WTC11 (cell line): ENCODE measurements around the gene RIMBP2. TPM values are rescaled to one million over a fixed set of nuclear protein-coding genes. Genes with fewer than 3 reads are reported as not detected.

Source experiments
- ATAC-seq: fragments of 200-7000 bp; cut with Tn5 transposase; 2 replicates; pipeline ENCODE4 v1.10.0; 2021; ENCODE audit warnings: mild to moderate bottlenecking, moderate library complexity
- CTCF ChIA-PET: fragments of 300-600 bp; sonication (Branson Sonifier 250); formaldehyde crosslinking; loops from one replicate; lab custom pipeline; 2021; ENCODE audit warnings: antibody characterized with exemption; lab: Charles Lee
- POLR2A ChIA-PET: fragments of 350-600 bp; sonication (Branson Sonifier 250); formaldehyde crosslinking; loops from one replicate; lab custom pipeline; 2021; ENCODE audit warnings: antibody characterized with exemption; lab: Charles Lee
- DNase-seq: peaks from one replicate; pipeline ENCODE4 v3.0.0; 2021; ENCODE audit warnings: low spot score
- H3K27ac Mint-ChIP-seq: 2 replicates; pipeline ENCODE4 v1.8.0; 2021; ENCODE audit warnings: mixed read lengths
- H3K27me3 Mint-ChIP-seq: 2 replicates; pipeline ENCODE4 v1.8.0; 2021; ENCODE audit warnings: low read depth, mild to moderate bottlenecking, moderate library complexity, mixed read lengths
- H3K36me3 Mint-ChIP-seq: 2 replicates; pipeline ENCODE4 v1.8.0; 2021; ENCODE audit warnings: mixed read lengths
- H3K4me1 Mint-ChIP-seq: 2 replicates; pipeline ENCODE4 v1.8.0; 2022; ENCODE audit warnings: mixed read lengths
- H3K4me3 Mint-ChIP-seq: 2 replicates; pipeline ENCODE4 v1.8.0; 2021; ENCODE audit warnings: mild to moderate bottlenecking, moderate library complexity, mixed read lengths
- H3K9me3 Mint-ChIP-seq: 2 replicates; pipeline ENCODE4 v1.8.0; 2021; ENCODE audit warnings: mixed read lengths
- ATF1 ChIP-seq: sonication (generic); formaldehyde crosslinking; IDR thresholded peaks from 2 replicates; pipeline ENCODE4 v1.8.1; 2023; ENCODE audit warnings: mild to moderate bottlenecking, moderate library complexity, missing genetic modification reagents
- CREM ChIP-seq: sonication (generic); formaldehyde crosslinking; IDR thresholded peaks from 2 replicates; pipeline ENCODE4 v1.8.1; 2022; ENCODE audit warnings: mild to moderate bottlenecking, missing genetic modification reagents, moderate library complexity
- FOXJ3 ChIP-seq: sonication (generic); formaldehyde crosslinking; IDR thresholded peaks from 2 replicates; pipeline ENCODE4 v1.9.0; 2021; ENCODE audit warnings: missing genetic modification reagents, mild to moderate bottlenecking, borderline replicate concordance
- FOXK1 ChIP-seq: sonication (generic); formaldehyde crosslinking; IDR thresholded peaks from 2 replicates; pipeline ENCODE4 v1.8.0; 2022; ENCODE audit warnings: mild to moderate bottlenecking, moderate library complexity, missing genetic modification reagents
- GABPB1 ChIP-seq: sonication (generic); formaldehyde crosslinking; IDR thresholded peaks from 2 replicates; pipeline ENCODE4 v1.8.1; 2023; ENCODE audit warnings: mild to moderate bottlenecking, missing genetic modification reagents
- MXD4 ChIP-seq: fragments of 250-450 bp; sonication (Bioruptor Pico); IDR thresholded peaks from 2 replicates; pipeline ENCODE4 v1.8.0; 2021; ENCODE audit warnings: mild to moderate bottlenecking, moderate library complexity, borderline replicate concordance
- NFE2L1 ChIP-seq: sonication (generic); formaldehyde crosslinking; IDR thresholded peaks from 2 replicates; pipeline ENCODE4 v1.8.1; 2023; ENCODE audit warnings: missing genetic modification reagents
- PRRX2 ChIP-seq: fragments of 250-450 bp; sonication (Bioruptor Pico); IDR thresholded peaks from 2 replicates; pipeline ENCODE4 v1.8.0; 2021; ENCODE audit warnings: mild to moderate bottlenecking
- RELA ChIP-seq: sonication (generic); formaldehyde crosslinking; IDR thresholded peaks from 2 replicates; pipeline ENCODE4 v1.8.1; 2022; ENCODE audit warnings: missing genetic modification reagents, mild to moderate bottlenecking, borderline replicate concordance
- SMAD4 ChIP-seq: sonication (generic); formaldehyde crosslinking; IDR thresholded peaks from 2 replicates; pipeline ENCODE4 v1.8.0; 2022; ENCODE audit warnings: mild to moderate bottlenecking, missing genetic modification reagents
- TCF7 ChIP-seq: sonication (generic); formaldehyde crosslinking; IDR thresholded peaks from 2 replicates; pipeline ENCODE4 v1.8.0; 2022; ENCODE audit warnings: mild to moderate bottlenecking, low read depth, missing genetic modification reagents, moderate library complexity
- ZNF263 ChIP-seq: sonication (generic); formaldehyde crosslinking; IDR thresholded peaks from 2 replicates; pipeline ENCODE4 v1.8.1; 2022; ENCODE audit warnings: low read depth, mild to moderate bottlenecking, moderate library complexity, missing genetic modification reagents
- ZNF396 ChIP-seq: fragments of 250-450 bp; sonication (Bioruptor Pico); IDR thresholded peaks from 2 replicates; pipeline ENCODE4 v1.8.0; 2021; ENCODE audit warnings: mild to moderate bottlenecking, moderate library complexity, borderline replicate concordance
- ZNF671 ChIP-seq: fragments of 250-450 bp; sonication (Bioruptor Pico); IDR thresholded peaks from 2 replicates; pipeline ENCODE4 v1.8.0; 2021; ENCODE audit warnings: mild to moderate bottlenecking
- total RNA-seq: library from RNA; stranded (reverse); gene quantifications from 3 replicates; pipeline ENCODE4 v1.2.3, GENCODE V29; 2021
- TF ChIP-seq, protein P1 (sequence below): sonication (generic); formaldehyde crosslinking; IDR thresholded peaks from 2 replicates; pipeline ENCODE4 v1.8.1; 2023; ENCODE audit warnings: mild to moderate bottlenecking, missing genetic modification reagents
- TF ChIP-seq, protein P2 (sequence below): sonication (generic); formaldehyde crosslinking; IDR thresholded peaks from 2 replicates; pipeline ENCODE4 v1.8.1; 2023; ENCODE audit warnings: mild to moderate bottlenecking, missing genetic modification reagents, moderate library complexity

Gene RIMBP2
- total RNA-seq, 1 experiment from 2014 or later = 2.6 TPM

DNA sequence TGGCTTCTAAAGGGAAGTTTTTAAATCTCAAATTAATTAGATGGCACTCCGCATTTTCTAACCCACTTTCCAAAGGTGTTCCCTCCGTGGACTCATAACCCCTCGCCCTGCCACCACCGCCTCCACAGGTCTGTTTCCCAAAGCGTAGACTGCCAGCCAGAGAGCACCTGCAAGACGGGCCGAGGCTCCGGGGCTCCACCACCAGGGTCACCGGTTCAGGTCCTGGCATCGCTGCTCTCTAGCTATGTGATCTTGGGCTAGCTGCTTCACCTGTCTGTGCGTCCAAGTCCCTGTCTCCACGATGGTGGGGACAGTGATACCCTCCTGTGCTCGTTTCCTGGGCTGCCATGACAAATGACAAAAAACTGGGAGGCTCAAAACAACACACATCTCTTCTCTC is 11.5 kb downstream of the RIMBP2 start:
- no peak overlapping the region for H3K4me3 Mint-ChIP-seq
- CTCF ChIA-PET = interaction anchor here (1.7 kb wide), 1 partner anchor 44 kb away, joined by 4 read pairs; no protein-coding TSS in a partner anchor

DNA sequence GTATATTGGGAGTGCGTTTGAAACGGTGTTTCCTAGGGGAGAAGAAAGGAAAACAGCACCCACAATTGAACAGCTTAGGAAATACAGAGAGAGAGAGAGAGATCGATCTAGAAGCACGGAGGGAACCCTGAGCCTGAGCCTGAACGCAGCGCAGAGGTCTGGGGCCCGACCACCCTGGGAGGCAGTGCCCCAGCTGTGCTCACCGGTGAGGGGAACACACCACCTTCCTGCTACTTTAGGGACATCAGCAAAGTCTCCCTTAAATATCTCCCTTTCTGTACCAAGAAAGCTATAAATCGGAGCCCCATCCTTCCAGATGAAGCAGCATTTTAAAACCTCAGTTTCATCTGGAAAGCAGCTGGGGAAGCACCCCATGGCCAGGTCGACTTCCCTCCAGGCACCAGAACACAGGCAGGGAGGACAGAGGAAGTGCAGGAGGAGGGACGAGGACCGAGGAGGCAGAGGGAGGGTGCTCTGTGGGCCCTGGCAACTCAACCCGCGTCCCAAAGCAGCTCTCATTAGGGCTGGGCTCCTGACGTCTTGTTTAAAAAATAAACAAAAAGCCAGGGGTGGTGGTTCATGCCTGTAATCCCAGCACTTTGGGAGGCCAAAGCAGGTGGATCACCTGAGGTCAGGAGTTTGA is 12.2 kb downstream of the RIMBP2 start:
- ATAC-seq (no peak), DNase-seq (no peak)
- Mint-ChIP-seq H3K27me3 (no peaks in the 10 kb centered on the region; the same call in 1 of the 2 replicates), H3K27ac (no peak overlapping the region), H3K9me3 (no peaks in the 10 kb centered on the region), H3K4me1 (peaks cover 16% of the 10 kb centered on the region), H3K36me3 (no peaks in the 10 kb centered on the region), H3K4me3 (no peak overlapping the region)
- ChIA-PET CTCF (interaction anchor here (1.0 to 1.7 kb wide), 2 partner anchors 14 to 44 kb away, joined by 3 to 4 read pairs; no protein-coding TSS in a partner anchor), POLR2A (no interaction called here)
- TF ChIP-seq FOXK1 (CRISPR knock-in tag) = no peak
- no peak for TF ChIP-seq MXD4
- no peak for TF ChIP-seq TCF7 (CRISPR knock-in tag)
- TF ChIP-seq SMAD4 (CRISPR knock-in tag) = no peak

More for the DNA sequence above, 11.5 kb downstream of the RIMBP2 start:
- H3K27ac Mint-ChIP-seq = no peak overlapping the region
- no peaks in the 10 kb centered on the region for H3K36me3 Mint-ChIP-seq
- DNase-seq = no peak
- TF ChIP-seq FOXJ3 (no peak), ZNF263 (no peak), NFE2L1 (CRISPR knock-in tag) (no peak)
- H3K9me3 Mint-ChIP-seq = no peaks in the 10 kb centered on the region
- H3K4me1 Mint-ChIP-seq = peaks cover 16% of the 10 kb centered on the region
- H3K27me3 Mint-ChIP-seq = no peaks in the 10 kb centered on the region; the same call in 1 of the 2 replicates
- POLR2A ChIA-PET = no interaction called here
- no peak for ATAC-seq

DNA sequence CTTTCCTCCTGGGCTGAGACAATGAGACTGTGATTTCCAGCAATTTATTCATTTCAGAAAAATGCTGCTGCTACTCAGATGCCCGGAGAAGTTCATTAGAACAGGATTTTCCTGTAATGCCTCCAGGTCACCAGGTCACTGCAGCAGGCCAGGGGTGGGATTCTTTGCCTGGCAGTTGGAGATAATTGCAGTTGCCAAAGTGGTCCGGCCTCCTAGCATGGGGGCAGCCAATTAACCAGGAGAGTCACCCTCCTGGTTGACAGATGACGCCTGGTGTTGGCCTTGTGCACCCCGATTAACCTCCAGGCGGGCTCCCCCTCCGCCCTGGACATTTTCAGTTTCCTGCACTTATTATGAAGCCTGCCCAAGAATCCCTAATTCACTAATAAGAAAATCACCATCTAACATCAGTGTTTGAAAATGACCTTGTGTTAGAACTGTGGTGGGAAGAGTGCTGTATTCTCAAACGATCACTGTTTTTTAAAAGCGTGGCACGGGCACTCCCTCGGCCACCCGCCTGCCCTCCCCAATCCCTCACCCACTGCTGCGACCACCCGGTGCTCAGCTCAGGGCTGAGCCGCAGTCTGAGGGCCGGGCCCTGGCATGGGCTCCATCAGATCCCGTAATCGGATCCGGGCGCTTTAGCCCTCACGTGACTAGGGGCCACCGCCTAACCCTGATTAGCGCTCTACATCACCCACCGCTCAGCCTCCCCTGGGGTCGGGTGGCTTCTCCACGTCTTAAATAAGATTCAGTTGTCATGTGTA is 12.9 kb downstream of the RIMBP2 start:
- Mint-ChIP-seq H3K9me3 (no peaks in the 10 kb centered on the region), H3K4me1 (peaks cover 16% of the 10 kb centered on the region), H3K4me3 (no peak overlapping the region), H3K27me3 (no peaks in the 10 kb centered on the region; the same call in 1 of the 2 replicates), H3K36me3 (no peaks in the 10 kb centered on the region), H3K27ac (no peak overlapping the region)
- ATAC-seq (no peak), DNase-seq (no peak)
- ChIA-PET POLR2A (no interaction called here), CTCF (interaction anchor here (1.0 to 1.7 kb wide), 2 partner anchors 14 to 45 kb away, joined by 3 to 4 read pairs; no protein-coding TSS in a partner anchor)
- TF ChIP-seq RELA (no peak), PRRX2 (CRISPR knock-in tag) (no peak), ZNF263 (no peak), GABPB1 (CRISPR knock-in tag) (no peak), MXD4 (no peak)
- TF ChIP-seq, protein P1, sequence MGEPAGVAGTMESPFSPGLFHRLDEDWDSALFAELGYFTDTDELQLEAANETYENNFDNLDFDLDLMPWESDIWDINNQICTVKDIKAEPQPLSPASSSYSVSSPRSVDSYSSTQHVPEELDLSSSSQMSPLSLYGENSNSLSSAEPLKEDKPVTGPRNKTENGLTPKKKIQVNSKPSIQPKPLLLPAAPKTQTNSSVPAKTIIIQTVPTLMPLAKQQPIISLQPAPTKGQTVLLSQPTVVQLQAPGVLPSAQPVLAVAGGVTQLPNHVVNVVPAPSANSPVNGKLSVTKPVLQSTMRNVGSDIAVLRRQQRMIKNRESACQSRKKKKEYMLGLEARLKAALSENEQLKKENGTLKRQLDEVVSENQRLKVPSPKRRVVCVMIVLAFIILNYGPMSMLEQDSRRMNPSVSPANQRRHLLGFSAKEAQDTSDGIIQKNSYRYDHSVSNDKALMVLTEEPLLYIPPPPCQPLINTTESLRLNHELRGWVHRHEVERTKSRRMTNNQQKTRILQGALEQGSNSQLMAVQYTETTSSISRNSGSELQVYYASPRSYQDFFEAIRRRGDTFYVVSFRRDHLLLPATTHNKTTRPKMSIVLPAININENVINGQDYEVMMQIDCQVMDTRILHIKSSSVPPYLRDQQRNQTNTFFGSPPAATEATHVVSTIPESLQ = no peak

DNA sequence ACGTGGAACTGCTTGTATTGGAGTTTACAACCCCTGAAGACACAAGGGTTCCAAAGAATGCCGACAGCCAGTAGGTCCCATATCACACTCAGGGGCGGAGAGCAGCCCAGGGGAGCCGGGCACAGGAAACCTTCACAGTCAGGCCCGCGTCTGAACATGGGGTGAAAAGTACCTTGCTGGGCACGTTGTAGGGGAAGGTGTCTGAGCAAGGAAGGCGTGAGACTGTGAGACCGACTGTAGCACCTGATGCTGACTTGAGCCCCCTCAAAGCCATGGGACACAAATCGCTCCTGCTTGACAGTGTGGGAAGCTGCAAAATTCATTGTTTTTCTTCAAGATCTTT is 14.7 kb downstream of the RIMBP2 start:
- DNase-seq = no peak
- CTCF ChIA-PET = interaction anchor here (1.0 kb wide), 1 partner anchor 15 kb away, joined by 3 read pairs; no protein-coding TSS in a partner anchor
- H3K4me1 Mint-ChIP-seq = peaks cover 16% of the 10 kb centered on the region
- no peak overlapping the region for H3K4me3 Mint-ChIP-seq
- peaks cover 5% of the 10 kb centered on the region for H3K9me3 Mint-ChIP-seq
- H3K27me3 Mint-ChIP-seq = peaks cover 8% of the 10 kb centered on the region
- H3K36me3 Mint-ChIP-seq = no peaks in the 10 kb centered on the region
- no peak overlapping the region for H3K27ac Mint-ChIP-seq
- TF ChIP-seq CREM (no peak), ATF1 (CRISPR knock-in tag) (no peak), ZNF396 (CRISPR knock-in tag) (no peak), ZNF671 (CRISPR knock-in tag) (no peak), ZNF263 (no peak), SMAD4 (CRISPR knock-in tag) (no peak)
- TF ChIP-seq, protein P2, sequence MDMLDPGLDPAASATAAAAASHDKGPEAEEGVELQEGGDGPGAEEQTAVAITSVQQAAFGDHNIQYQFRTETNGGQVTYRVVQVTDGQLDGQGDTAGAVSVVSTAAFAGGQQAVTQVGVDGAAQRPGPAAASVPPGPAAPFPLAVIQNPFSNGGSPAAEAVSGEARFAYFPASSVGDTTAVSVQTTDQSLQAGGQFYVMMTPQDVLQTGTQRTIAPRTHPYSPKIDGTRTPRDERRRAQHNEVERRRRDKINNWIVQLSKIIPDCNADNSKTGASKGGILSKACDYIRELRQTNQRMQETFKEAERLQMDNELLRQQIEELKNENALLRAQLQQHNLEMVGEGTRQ (CRISPR knock-in tag) = no peak
- TF ChIP-seq, protein P1 = no peak
- no peak for ATAC-seq
- POLR2A ChIA-PET = no interaction called here
